WERI-Rb-1 (cell line): ENCODE data around the gene AFDN.

Source experiments
- DNase-seq: peaks from one replicate; pipeline ENCODE4 v3.0.0-alpha.2; 2020
- H3K27ac ChIP-seq: fragments of 250-450 bp; sonication (Bioruptor Pico); 2 replicates; pipeline ENCODE4 v1.5.1; 2020; ENCODE audit warnings: mild to moderate bottlenecking, moderate library complexity
- H3K27me3 ChIP-seq: fragments of 250-450 bp; sonication (Bioruptor Pico); 2 replicates; pipeline ENCODE4 v1.5.1; 2021; ENCODE audit warnings: mild to moderate bottlenecking, low read depth, moderate library complexity; ENCODE audit not compliant: insufficient read depth, severe bottlenecking
- H3K36me3 ChIP-seq: fragments of 250-450 bp; sonication (Bioruptor Pico); 2 replicates; pipeline ENCODE4 v1.5.1; 2020; ENCODE audit warnings: mild to moderate bottlenecking, moderate library complexity
- H3K4me3 ChIP-seq: 2 replicates; pipeline ENCODE4 v1.5.1; 2011; ENCODE audit warnings: low read depth, mild to moderate bottlenecking, control low read depth, low read length
- H3K9me3 ChIP-seq: fragments of 250-450 bp; sonication (Bioruptor Pico); 2 replicates; pipeline ENCODE4 v1.5.1; 2021; ENCODE audit warnings: mild to moderate bottlenecking, moderate library complexity; ENCODE audit not compliant: severe bottlenecking
- TF ChIP-seq, protein P1 (sequence below): IDR thresholded peaks from 2 replicates; pipeline ENCODE4 v1.5.1; 2011; ENCODE audit warnings: low read depth, mild to moderate bottlenecking, control low read depth, inconsistent platforms, low read length

Gene AFDN

GRCh38 chr6:167894965-167895364, 68.3 kb downstream of the AFDN start:
- Histone ChIP-seq H3K27ac (no peak overlapping the region), H3K4me3 (no peak overlapping the region), H3K36me3 (peaks cover 32% of the 10 kb centered on the region), H3K27me3 (no peaks in the 10 kb centered on the region), H3K9me3 (no peaks in the 10 kb centered on the region)
- TF ChIP-seq, protein P1, sequence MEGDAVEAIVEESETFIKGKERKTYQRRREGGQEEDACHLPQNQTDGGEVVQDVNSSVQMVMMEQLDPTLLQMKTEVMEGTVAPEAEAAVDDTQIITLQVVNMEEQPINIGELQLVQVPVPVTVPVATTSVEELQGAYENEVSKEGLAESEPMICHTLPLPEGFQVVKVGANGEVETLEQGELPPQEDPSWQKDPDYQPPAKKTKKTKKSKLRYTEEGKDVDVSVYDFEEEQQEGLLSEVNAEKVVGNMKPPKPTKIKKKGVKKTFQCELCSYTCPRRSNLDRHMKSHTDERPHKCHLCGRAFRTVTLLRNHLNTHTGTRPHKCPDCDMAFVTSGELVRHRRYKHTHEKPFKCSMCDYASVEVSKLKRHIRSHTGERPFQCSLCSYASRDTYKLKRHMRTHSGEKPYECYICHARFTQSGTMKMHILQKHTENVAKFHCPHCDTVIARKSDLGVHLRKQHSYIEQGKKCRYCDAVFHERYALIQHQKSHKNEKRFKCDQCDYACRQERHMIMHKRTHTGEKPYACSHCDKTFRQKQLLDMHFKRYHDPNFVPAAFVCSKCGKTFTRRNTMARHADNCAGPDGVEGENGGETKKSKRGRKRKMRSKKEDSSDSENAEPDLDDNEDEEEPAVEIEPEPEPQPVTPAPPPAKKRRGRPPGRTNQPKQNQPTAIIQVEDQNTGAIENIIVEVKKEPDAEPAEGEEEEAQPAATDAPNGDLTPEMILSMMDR, result no peak
- no peak for DNase-seq

DNA sequence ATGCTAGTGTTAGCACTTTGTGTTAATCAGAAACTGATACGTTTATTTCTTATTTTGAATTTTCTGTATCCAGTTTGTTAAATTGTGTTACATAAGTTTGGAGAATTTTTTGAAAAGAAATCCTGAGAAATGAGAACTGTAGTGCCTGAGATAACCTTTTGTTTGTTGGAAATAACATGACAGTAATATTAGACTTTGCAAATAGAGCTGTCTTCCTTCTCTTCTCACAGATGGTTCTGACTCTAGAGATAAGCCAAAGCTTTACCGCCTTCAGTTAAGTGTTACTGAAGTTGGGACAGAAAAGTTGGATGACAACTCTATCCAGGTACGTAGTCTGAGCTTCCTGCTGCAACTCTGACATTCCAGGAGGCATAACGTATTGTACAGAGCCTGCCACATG, 69.9 kb downstream of the AFDN start:
- H3K4me3 ChIP-seq, result no peak overlapping the region
- peaks cover 20% of the 10 kb centered on the region for H3K36me3 ChIP-seq
- no peak for DNase-seq
- TF ChIP-seq, protein P1, result no peak
- no peaks in the 10 kb centered on the region for H3K9me3 ChIP-seq
- H3K27me3 ChIP-seq, result no peaks in the 10 kb centered on the region
- H3K27ac ChIP-seq, result no peak overlapping the region

DNA sequence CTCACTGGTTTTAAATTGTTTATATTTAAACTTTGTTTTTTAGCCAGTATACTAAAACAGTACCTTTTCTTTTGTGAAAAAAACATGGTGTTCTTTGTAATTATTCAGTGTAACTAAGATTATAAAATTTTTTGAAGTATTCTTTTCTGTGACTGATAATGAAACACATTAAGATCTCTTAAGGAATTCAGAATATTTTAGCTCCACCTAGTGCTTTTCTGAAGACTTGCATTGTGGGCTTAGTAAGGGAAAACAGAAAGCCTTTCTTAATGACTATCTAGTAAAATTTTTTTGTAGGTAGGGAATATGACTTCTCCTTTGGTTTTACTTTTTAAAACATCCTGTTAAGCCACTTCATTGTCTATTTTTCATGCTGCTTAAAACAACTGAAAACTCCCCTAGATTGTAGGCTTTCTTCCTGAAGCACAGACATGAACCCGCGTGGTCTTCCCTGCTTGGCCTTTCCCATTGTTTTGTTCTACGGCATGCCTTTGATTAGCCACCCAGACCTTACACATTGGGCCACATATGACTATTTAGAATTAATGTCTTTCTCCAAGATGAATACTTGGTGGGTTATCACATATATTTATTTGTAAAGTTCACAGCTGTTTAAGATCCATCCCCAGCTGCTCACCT, 72.1 kb downstream of the AFDN start:
- Histone ChIP-seq H3K27me3 (no peaks in the 10 kb centered on the region), H3K4me3 (no peak overlapping the region), H3K9me3 (no peaks in the 10 kb centered on the region), H3K36me3 (peaks cover 17% of the 10 kb centered on the region), H3K27ac (no peak overlapping the region)
- no peak for DNase-seq
- TF ChIP-seq, protein P1, result peak; percentile 26; the same call in 1 of the 2 replicates

- DNase-seq, result no peak
- Histone ChIP-seq H3K27ac (no peak overlapping the region), H3K9me3 (no peaks in the 10 kb centered on the region), H3K27me3 (no peaks in the 10 kb centered on the region), H3K4me3 (no peak overlapping the region), H3K36me3 (peaks cover 48% of the 10 kb centered on the region)
- TF ChIP-seq, protein P1, result no peak
Measured at GRCh38 chr6:167904791-167905190, 78.1 kb downstream of the AFDN start.

DNA sequence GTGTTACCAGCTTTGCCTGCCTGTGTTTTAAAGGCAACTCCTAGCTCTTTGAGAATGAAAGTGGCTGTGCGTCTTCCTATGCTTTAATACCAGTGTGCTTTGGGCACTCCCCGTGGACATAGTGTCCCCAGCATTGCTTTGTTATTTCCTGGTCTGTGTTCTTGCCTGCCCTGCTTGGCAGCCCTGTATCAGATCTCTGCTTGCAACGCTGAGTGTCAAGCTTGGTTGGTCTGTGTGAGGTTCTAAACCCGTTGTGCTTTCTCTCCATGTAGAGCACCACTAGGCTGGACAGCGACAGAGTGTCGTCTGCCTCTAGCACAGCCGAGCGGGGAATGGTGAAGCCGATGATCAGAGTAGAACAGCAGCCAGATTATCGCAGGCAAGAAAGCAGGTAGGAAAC, 80.2 kb downstream of the AFDN start:
- Histone ChIP-seq H3K27ac (no peak overlapping the region), H3K36me3 (peaks cover 45% of the 10 kb centered on the region), H3K27me3 (no peaks in the 10 kb centered on the region), H3K4me3 (no peak overlapping the region), H3K9me3 (no peaks in the 10 kb centered on the region)
- TF ChIP-seq, protein P1, result no peak
- no peak for DNase-seq
